HG02943 (cell line): Measurements from ENCODE around the gene C12orf56.
"Not testable (repeated sequence)": the region's sequence is repeated elsewhere in the genome, so short reads cannot be mapped to it uniquely, and the experiment has no call there.

Experiments
- ATAC-seq: cut with Tn5 transposase; IDR thresholded peaks from one replicate; pipeline ENCODE4 v1.9.1; 2021; ENCODE audit warnings: mild to moderate bottlenecking, low read depth, moderate library complexity; ENCODE audit not compliant: unreplicated experiment

C12orf56 gene

DNA sequence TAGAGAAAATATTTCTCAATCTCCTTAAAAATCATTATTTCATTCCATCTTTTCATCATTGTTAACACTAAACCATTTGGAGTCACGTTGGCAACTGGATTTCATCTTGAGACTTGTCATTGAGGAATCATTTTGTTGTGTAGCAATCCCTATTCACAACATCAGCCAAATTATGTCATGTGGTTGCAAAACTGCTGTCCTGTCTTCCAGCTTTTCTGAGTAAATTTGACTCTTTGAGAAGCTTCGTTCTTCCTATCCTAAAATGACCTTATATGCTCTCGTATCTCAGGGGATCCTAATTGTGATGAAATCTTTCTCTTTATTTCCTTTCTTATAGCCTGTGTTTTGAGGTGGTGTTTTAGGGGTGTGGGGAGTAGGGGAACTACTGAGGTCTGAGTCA, 137.9 kb downstream of the C12orf56 start:
- ATAC-seq, result no peak

DNA sequence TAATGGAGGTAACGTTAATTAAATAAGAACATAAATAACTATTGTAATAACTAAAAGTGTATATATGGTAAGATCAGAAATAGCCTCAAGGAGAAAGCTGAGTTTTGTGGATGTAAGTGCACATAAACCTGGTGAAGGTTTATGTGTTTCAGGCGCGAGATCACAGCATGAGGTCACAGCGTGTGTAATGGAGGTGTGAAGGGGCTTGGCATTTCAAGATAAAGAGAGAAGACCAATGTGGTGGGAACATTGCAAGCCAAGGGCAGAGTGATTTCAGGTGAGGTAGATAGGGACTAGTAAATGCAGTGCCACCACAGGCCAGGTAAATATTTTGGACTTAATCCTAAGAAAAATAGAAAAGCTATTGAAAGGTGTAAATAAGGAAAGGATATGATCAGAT, 146.7 kb downstream of the C12orf56 start:
- no peak for ATAC-seq

DNA sequence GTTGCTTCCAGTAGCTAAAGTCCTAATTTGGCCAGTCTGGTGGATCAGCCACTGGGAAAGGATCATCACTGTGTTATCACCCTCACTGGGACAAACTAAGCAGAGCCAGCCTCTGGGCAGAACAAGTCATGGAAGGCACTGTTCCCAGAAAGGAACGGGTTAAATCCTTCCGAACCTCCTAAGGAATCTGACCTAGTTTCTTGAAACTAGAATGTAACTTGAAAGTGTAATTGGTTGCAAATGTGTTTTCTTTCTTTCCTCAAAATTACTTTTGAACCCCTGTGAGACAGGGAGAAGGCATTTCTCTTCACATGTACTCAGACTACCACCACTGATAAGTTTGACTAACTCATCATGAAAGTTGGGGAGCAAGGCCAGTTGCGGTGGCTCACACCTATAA, 149.8 kb downstream of the C12orf56 start:
- no peak for ATAC-seq

DNA sequence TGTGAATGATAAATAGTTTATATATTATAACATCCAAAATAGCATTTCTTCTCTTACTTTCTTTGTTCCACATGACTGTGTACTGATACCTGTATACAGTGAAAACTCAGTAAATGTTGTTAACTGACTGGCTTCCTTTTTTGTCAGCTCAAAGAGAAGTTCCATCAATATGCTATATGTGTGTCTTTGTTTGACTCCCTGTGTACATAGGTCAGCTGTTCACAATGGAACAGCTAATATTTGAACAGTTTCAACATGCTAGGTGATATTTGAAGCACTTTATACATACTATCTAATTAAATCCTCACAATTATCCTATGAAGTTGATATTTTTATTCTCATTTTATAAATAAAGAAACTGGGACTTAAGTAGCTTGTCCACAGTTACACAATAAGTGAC, 153.2 kb downstream of the C12orf56 start:
- no peak for ATAC-seq

DNA sequence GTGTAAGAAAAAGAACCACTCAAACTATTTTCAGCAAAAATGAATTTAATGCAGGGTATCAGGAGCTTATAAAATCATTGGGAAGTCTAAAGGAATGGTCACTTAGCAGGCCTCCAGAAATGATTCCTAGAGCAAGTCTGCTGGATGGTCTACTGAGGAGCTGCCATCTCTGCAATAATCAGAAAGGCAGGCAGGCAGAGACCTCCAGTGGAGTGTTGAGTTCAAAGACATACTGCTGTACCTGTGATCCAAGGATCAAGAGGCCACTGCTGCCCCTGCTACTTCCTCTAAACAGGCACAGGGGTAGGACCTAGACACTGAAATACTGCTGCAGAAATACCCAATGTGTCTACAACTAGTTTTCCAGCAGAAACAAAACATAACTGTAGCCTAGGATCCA, 154.0 kb downstream of the C12orf56 start:
- ATAC-seq, result no peak

DNA sequence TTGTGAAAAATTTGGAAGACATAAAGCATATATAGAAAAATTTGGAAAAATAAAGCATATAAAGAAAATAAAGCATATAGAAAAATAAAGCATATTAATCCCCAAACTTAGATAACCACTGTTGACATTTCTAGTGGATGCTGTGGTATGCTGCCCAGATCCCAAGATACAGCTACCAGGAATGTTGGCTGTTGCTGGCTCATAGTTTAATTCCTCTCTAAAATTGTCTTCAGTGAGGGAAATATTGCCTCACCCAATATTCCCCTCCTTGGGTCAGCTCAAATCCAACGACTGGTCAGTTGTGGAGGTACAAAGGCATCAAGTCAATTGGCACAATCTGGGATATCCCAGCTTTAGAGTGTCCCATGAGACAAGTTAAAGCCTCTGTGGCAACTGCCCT, 158.4 kb downstream of the C12orf56 start:
- no peak for ATAC-seq

DNA sequence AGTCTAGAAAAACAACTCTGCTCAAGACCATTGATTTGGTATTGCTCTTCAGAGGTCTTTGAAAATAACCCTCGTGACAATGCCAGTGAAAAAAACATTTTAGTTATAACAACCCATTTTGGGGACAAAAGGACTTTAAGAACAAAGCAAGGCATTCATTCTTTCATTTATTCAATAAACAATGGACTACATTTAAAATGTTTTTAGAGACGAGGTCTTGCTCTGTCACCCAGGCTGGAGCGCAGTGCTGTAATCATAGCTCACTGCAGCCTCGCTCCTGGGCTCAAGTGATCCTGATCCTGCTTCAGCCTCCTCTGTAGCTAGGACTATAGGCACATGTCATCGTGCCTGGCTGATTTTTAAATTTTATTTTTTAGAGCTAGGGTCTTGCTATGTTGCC, 160.8 kb downstream of the C12orf56 start:
- no peak for ATAC-seq

DNA sequence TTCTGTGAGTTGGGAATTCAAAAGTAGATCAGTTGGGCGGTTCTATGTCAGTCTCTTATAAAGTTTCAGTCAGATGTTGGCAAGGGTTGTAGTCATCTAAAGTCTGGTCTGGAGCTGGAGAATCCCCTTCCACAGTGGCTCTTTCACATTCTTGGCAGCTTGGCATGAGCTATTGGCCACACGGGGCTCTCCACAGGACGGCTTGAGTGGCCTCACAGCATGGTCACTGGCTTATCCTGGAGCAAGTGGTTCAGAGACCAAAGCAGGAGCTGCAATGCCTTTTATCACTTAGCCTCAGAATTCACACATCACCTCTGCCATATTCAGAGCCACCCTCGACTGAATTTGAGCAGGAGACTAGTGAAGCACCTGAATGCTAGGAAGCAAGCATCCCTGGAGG, 161.3 kb downstream of the C12orf56 start:
- ATAC-seq, result no peak

DNA sequence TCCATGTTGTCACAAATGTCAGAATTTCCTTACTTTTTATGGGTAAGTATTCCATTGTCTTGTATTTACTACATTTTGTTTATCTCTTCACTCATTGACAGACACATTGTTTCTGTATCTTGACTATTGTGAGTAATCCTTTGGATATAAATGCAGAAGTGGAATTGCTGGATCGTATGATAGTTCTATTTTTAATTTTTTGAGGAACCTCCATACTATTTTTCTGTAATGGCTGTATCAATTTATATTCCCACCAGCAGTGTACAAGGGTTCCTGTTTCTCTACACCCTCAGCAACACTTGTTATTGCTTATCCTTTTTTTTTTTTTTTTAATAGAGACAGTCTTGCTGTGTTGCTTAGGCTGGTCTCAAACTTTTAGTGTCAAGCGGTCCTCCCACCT, 164.9 kb downstream of the C12orf56 start:
- ATAC-seq, result no peak

DNA sequence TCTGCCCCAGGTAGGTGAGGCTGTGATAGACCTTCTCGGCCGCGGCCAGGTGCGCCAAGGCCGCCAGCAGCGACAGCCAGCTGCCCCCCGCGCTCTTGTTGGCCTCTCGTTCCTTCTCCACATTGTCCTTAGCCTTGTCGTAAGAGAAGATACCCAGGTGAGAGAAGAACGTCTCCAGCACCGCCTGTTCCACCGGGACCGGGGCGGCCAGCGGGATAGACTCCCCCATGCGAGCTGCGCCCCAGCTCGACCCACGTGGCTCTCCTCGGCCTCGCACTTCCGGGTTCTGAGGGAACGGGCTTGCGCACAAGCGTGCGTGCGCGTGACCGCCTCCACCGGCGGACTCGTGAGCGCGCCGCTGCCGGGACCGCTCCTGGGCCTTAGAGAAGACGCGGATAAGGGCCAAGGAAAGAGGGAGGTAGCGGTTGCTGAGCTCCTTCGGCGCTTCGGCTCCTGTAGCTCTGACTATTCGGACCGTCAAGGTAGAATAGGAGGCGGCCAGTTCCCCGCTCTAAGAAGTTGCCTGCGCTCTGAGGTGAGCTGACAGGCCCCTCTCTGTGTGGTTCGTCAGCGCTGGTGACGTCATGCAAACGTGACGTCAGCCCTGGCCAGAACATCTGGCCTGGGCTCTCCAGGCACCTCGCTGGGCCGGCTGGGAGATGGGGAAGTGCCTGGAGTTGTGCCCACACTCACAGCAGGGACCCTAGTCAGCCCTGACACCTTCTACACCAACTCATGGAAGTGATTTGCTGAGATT, 168.4 kb downstream of the C12orf56 start, which contains the start of gene KICS2:
KICS2 (minus strand) TSS at position 288 of the 757 bp plus-strand sequence; CDS start at position 229, 59 bp downstream.
- peak; percentile 94 for ATAC-seq

DNA sequence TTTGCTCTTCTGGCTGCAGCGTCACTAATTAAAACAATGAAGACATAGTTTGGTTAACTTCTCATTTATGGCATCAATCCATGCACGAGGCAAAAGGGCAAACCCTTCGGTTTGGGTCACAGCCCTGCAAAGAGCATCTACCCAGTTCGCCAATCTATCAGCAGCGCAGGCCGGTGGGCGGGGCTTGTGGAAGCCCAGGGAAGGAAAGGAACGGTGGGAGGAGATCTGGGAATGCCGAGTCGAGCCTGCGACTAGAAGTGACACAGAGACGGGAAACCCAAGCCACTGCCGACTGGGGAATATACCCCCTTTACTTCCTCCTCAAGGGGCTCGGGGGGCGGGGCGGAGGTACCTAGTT, 168.9 kb downstream of the C12orf56 start:
- peak; percentile 11 for ATAC-seq

DNA sequence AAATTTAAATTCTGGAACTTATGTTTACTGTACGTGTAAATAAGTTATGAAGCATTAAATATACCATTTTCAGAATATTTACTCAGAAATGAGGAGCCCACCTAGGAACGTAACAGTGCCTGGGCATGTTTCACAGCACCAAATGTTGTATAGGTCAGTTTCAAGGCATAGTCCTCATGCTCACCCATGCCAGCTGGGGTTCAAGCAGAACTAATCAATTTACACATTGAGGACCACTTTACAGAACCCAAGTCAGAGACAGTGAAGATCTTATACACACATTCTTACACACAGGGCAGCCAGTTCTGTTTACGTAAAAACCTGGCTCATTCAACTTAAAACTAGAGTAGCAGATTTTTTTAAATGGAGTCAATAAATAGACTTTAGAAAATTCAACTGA, 170.5 kb downstream of the C12orf56 start:
- ATAC-seq, result no peak

DNA sequence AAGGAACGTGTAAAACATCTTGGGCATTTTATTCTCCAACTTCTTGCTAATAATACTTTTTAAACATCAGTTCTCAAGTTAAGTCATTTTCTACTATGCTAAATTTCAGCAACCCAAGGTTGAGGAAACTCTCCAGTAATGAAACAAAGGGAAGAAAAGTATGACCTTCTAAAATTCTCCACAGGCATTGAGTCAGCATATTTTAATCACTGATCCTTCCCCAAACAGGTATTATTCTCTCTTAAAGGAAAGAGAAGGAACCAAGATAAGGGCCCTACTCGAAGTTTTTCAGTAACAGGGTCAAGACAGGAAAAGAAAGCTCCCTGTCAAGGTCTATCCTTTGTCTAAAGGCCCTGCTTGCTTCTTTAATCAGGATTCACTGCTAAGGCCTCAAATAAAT, 171.4 kb downstream of the C12orf56 start:
- no peak for ATAC-seq

DNA sequence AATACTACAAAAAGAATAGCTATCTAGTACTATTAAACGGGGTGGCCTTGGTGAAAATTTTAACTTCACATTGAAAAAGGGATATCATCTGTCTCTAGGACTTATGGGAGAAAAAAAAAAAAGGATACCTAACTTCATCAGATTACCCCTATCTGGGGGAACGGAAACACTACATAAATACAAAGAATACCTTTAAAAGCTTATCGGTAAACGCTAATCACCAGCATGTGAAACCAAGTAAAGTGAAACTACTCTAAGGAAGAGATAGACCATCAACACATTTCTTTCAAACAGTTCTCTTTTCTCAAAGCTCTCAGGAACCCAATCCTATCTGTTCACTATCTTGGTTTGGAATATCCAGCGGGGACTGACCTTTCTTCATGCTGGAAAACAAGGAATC, 172.0 kb downstream of the C12orf56 start:
- no peak for ATAC-seq

DNA sequence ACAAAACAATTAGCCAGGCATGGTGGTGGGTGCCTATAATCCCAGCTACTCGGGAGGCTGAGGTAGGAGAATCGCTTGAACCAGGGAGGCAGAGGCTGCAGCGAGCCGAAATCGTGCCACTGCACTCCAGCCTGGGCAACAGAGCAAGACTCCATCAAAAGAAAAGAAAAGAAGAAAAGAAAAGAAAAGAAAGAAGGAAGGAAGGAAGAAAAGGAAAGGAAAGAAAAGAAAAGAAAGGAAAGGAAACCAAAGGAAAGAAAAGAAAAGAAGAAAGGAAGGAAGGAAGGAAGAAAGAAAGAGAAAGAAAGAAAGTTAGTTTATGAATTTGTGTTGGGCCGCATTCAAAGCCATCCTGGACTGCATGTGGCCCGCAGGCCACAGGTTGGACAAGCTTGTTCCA, 172.9 kb downstream of the C12orf56 start:
- ATAC-seq, result not testable (repeated sequence)

DNA sequence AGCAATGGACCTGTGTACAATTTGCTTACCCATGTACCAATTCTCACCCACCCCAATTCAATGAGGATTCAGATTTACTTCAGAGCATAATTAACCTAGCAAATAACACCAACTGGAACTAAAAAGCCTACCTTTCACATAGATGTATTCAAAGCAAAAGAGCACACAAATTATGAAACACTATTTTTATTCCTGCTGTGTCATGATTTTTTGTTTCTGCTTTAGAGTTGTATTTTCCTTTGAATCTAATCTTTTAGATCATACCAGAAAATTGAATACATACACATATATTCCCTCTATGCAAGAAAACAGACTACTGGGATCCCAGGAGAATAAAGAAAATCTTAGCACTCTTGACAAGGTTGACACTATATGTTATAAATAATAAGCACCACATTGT, 174.3 kb downstream of the C12orf56 start:
- ATAC-seq, result no peak
